Measurements from ENCODE around the gene RTP3. TPM values are rescaled to one million over a fixed set of nuclear protein-coding genes. Genes with fewer than 3 reads are reported as not detected.

RTP3 gene
- total RNA-seq, 4 donors from 2014 or later: not detected

GRCh38 chr3:46538803-46539442 is 41.1 kb downstream of the RTP3 start:
- no peaks in the 10 kb centered on the region for H3K9me3 ChIP-seq
- H3K36me3 ChIP-seq: no peaks in the 10 kb centered on the region
- peak; percentile 50 for ATAC-seq
- H3K4me1 ChIP-seq: no peaks in the 10 kb centered on the region
- H3K27ac ChIP-seq: no peak overlapping the region
- H3K4me3 ChIP-seq: no peak overlapping the region
- H3K27me3 ChIP-seq: peaks cover 16% of the 10 kb centered on the region
- WGBS, 2 donors (ENCODE audit: low coverage in 1 of 2): 23 to 42% methylated on average over 11 to 13 of the region's 14 CpGs
- no peak for TF ChIP-seq POLR2AphosphoS5 (IDR thresholded peaks at IDR 0.05)
- TF ChIP-seq POLR2A (IDR thresholded peaks at IDR 0.05): no peak
- TF ChIP-seq CTCF (IDR thresholded peaks at IDR 0.05): no peak
- TF ChIP-seq EP300 (IDR thresholded peaks at IDR 0.05): no peak

- Histone ChIP-seq H3K4me3 (no peak overlapping the region), H3K27ac (no peak overlapping the region), H3K4me1 (no peaks in the 10 kb centered on the region), H3K36me3 (no peaks in the 10 kb centered on the region), H3K27me3 (peaks cover 16% of the 10 kb centered on the region), H3K9me3 (no peaks in the 10 kb centered on the region)
- 82 to 83% methylated on average over 5 to 9 of the region's 9 CpGs for WGBS, 2 donors (ENCODE audit: low coverage in 1 of 2)
- TF ChIP-seq EP300 (IDR thresholded peaks at IDR 0.05) (no peak), POLR2AphosphoS5 (IDR thresholded peaks at IDR 0.05) (no peak), POLR2A (IDR thresholded peaks at IDR 0.05) (no peak), CTCF (IDR thresholded peaks at IDR 0.05) (no peak)
- ATAC-seq: no peak
These were observed 41.7 kb downstream of the RTP3 start for GRCh38 chr3:46539443-46540005.

GRCh38 chr3:46540550-46540949 is 42.8 kb downstream of the RTP3 start:
- Histone ChIP-seq H3K36me3 (no peaks in the 10 kb centered on the region), H3K9me3 (no peaks in the 10 kb centered on the region), H3K4me3 (no peak overlapping the region), H3K27ac (no peak overlapping the region), H3K27me3 (peaks cover 16% of the 10 kb centered on the region), H3K4me1 (no peaks in the 10 kb centered on the region)
- TF ChIP-seq POLR2A (IDR thresholded peaks at IDR 0.05) (no peak), POLR2AphosphoS5 (IDR thresholded peaks at IDR 0.05) (no peak), CTCF (IDR thresholded peaks at IDR 0.05) (no peak), EP300 (IDR thresholded peaks at IDR 0.05) (no peak)
- WGBS, 2 donors (ENCODE audit: low coverage in 1 of 2): 85 to 92% methylated on average over 2 to 4 of the region's 4 CpGs
- ATAC-seq: no peak

- H3K4me1 ChIP-seq: no peaks in the 10 kb centered on the region
- H3K36me3 ChIP-seq: no peaks in the 10 kb centered on the region
- H3K9me3 ChIP-seq: no peaks in the 10 kb centered on the region
- ATAC-seq: no peak
- no peak overlapping the region for H3K27ac ChIP-seq
- H3K4me3 ChIP-seq: no peak overlapping the region
- H3K27me3 ChIP-seq: peaks cover 21% of the 10 kb centered on the region
- TF ChIP-seq EP300 (IDR thresholded peaks at IDR 0.05) (no peak), POLR2AphosphoS5 (IDR thresholded peaks at IDR 0.05) (no peak), POLR2A (IDR thresholded peaks at IDR 0.05) (no peak), CTCF (IDR thresholded peaks at IDR 0.05) (no peak)
- no CpG with 5 or more reads among the region's 1 CpG for WGBS, 2 donors (ENCODE audit: low coverage in 1 of 2)
These were observed 44.1 kb downstream of the RTP3 start for GRCh38 chr3:46541835-46542234.

GRCh38 chr3:46542344-46542743 is 44.6 kb downstream of the RTP3 start:
- ATAC-seq: no peak
- Histone ChIP-seq H3K27me3 (peaks cover 16% of the 10 kb centered on the region), H3K36me3 (no peaks in the 10 kb centered on the region), H3K27ac (no peak overlapping the region), H3K9me3 (no peaks in the 10 kb centered on the region), H3K4me3 (no peak overlapping the region), H3K4me1 (no peaks in the 10 kb centered on the region)
- no peak for TF ChIP-seq POLR2A (IDR thresholded peaks at IDR 0.05)
- no peak for TF ChIP-seq POLR2AphosphoS5 (IDR thresholded peaks at IDR 0.05)
- no peak for TF ChIP-seq CTCF (IDR thresholded peaks at IDR 0.05)
- TF ChIP-seq EP300 (IDR thresholded peaks at IDR 0.05): no peak
- 69 to 75% methylated on average over 1 to 2 of the region's 2 CpGs for WGBS, 2 donors (ENCODE audit: low coverage in 1 of 2)

All from gastroesophageal sphincter (tissue), 4 donors.